ENCODE measurements around the gene YWHAQ.
"Not testable (repeated sequence)": the region's sequence is repeated elsewhere in the genome, so short reads cannot be mapped to it uniquely, and the experiment has no call there.

YWHAQ gene

DNA sequence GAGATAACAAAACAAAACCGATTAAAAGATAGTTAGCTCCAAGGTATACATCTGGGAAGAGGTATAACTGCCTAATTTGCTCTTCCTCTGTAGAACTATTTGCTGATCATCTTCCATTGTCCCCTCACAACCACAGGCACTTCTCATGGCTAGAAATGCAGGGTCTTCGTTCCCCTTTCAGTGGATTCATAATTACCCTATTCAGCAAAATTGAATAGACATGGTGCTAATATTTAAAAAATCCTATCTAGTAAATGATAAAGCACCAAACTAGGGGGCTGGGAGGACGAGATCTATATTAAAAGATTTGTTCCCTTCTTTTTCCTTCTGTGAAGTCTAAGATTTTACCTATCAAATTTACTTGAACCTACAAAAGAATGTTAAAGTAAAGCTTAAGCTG, 44.3 kb downstream of the YWHAQ start:
- DNase-seq (ENCODE audit: low read depth): no peak
- TF ChIP-seq, protein P1, sequence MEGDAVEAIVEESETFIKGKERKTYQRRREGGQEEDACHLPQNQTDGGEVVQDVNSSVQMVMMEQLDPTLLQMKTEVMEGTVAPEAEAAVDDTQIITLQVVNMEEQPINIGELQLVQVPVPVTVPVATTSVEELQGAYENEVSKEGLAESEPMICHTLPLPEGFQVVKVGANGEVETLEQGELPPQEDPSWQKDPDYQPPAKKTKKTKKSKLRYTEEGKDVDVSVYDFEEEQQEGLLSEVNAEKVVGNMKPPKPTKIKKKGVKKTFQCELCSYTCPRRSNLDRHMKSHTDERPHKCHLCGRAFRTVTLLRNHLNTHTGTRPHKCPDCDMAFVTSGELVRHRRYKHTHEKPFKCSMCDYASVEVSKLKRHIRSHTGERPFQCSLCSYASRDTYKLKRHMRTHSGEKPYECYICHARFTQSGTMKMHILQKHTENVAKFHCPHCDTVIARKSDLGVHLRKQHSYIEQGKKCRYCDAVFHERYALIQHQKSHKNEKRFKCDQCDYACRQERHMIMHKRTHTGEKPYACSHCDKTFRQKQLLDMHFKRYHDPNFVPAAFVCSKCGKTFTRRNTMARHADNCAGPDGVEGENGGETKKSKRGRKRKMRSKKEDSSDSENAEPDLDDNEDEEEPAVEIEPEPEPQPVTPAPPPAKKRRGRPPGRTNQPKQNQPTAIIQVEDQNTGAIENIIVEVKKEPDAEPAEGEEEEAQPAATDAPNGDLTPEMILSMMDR (IDR thresholded peaks at IDR 0.05; ENCODE audit: low read depth, low read length, missing control alignments): no peak
- no peak overlapping the region for H3K4me3 ChIP-seq (ENCODE audit: low read depth, low read length)
- in situ Hi-C loops (cut with HindIII; ENCODE audit: low sequenced_read_pairs): loop anchor here (5.0 kb wide), 1 partner anchor 94 kb away; no protein-coding TSS in a partner anchor

DNA sequence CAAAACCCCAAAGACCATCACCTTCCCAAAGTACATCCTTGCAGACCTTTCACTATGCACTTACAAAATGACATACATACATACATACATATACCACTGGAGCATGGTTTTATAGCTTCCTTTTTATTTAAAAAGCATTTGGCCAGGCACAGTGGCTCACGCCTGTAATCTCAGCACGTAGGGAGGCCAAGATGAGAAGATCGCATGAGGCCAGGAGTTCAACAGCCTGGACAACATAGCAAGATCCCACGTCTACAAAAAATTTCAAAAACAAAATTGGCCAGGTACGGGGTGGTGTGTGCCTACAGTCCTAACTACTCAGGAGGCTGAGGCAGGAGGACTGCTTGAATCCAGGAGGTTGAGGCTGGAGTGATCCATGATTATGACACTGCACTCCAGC, 45.3 kb downstream of the YWHAQ start:
- in situ Hi-C loops (cut with HindIII; ENCODE audit: low sequenced_read_pairs): loop anchor here (5.0 kb wide), 1 partner anchor 93 kb away; no protein-coding TSS in a partner anchor
- no peak for DNase-seq (ENCODE audit: low read depth)
- no peak overlapping the region for H3K4me3 ChIP-seq (ENCODE audit: low read depth, low read length)
- TF ChIP-seq, protein P1 (IDR thresholded peaks at IDR 0.05; ENCODE audit: low read depth, low read length, missing control alignments): no peak

DNA sequence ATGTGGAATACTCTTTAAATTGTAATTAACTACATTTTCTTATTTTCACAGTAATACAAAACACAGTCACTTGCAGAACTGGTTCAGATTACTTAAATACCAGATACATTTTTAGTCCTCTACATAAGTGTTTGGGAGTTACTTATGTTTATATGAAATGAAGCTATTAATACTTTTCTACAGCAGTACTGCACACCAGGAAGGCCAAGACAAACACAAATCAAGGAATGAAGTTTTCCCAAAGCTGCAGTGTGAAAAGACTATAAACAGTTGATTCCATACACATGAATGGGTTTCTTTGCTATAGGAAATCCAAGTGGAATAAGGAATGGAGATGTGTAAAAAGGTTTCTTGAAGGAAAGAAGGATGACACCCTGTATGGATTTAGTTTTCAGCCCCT, 45.9 kb downstream of the YWHAQ start:
- H3K4me3 ChIP-seq (ENCODE audit: low read depth, low read length); DNase-seq (ENCODE audit: low read depth): not testable (repeated sequence)
- in situ Hi-C loops (cut with HindIII; ENCODE audit: low sequenced_read_pairs): loop anchor here (5.0 kb wide), 1 partner anchor 93 kb away; no protein-coding TSS in a partner anchor

DNA sequence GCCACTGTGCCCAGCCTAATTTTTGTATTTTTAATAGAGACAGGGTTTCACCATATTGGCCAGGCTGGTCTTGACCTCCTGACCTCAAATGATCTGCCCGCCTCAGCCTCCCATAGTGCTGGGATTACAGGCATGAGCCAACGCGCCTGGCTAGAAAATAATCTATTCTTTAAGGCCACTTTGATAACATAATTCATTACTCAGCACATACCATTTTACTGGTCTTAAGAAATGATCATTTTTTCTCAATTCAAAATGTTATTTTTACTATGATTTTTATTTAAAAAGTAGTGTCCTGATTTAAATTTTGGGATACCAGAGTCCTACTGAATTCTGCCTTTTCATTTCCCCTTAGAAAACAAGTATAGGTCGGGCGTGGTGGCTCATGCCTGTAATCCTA, 48.2 kb downstream of the YWHAQ start:
- TF ChIP-seq, protein P1 (IDR thresholded peaks at IDR 0.05; ENCODE audit: low read depth, low read length, missing control alignments): no peak
- no peak overlapping the region for H3K4me3 ChIP-seq (ENCODE audit: low read depth, low read length)
- in situ Hi-C loops (cut with HindIII; ENCODE audit: low sequenced_read_pairs): no loop called here
- DNase-seq (ENCODE audit: low read depth): no peak

DNA sequence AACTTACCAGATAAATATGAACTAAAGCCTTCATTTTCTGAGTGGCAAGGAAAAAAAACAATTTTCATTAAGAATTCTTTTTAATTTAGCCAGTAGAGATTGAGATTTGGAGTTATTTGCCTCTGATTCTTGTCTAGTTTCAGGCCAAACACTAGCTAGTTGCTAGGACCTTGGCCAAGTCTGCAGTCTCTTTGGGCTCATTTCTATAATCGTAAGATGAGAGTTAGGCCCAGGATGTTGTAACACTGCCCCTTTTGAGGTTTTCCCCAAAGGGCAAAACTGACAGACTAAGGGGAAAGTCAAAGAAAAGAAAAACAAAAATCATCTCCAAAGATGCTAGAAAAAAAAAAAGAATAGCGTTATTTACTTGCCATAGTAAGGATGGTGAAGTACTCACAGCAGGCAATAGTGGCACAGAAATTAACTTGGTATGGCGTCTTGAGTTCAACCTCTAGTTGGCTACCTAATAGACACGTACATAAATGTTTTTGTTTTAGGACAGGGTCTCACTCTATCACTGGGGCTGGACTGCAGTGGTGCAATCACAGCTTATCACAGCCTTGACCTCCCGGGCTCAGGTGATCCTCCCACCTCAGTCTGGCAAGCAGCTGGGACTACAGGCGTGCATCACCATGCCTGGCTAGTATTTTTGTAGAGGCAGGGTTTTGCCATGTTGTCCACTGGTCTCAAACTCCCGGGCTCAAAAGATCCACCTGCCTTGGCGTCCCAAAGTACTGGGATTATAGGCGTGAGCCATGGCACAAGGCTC, 52.1 kb downstream of the YWHAQ start:
- DNase-seq (ENCODE audit: low read depth): no peak
- in situ Hi-C loops (cut with HindIII; ENCODE audit: low sequenced_read_pairs): no loop called here
- H3K4me3 ChIP-seq (ENCODE audit: low read depth, low read length): no peak overlapping the region
- TF ChIP-seq, protein P1 (IDR thresholded peaks at IDR 0.05; ENCODE audit: low read depth, low read length, missing control alignments): no peak

DNA sequence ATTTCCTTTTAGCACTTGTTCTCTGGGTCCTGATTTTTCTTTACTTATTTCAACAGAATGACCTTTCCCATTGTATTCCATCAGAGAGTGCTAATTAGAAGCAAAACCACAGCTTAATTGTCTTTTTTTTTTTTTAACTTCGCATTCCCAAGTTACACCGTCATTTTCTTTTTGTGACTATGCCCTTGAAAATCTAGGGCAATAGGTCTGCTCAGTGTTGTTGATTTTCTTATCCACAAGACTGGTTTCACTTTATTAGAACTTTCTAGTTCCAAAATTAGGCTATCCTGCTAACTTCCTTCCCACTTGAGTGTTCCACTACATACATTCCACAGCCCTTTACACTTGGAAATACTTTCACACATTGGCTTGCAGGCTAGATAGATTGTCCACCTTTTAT, 56.5 kb downstream of the YWHAQ start:
- TF ChIP-seq, protein P1 (IDR thresholded peaks at IDR 0.05; ENCODE audit: low read depth, low read length, missing control alignments): no peak
- H3K4me3 ChIP-seq (ENCODE audit: low read depth, low read length): no peak overlapping the region
- in situ Hi-C loops (cut with HindIII; ENCODE audit: low sequenced_read_pairs): loop anchor here (5.0 kb wide), 1 partner anchor 53 kb away; no protein-coding TSS in a partner anchor
- DNase-seq (ENCODE audit: low read depth): no peak

DNA sequence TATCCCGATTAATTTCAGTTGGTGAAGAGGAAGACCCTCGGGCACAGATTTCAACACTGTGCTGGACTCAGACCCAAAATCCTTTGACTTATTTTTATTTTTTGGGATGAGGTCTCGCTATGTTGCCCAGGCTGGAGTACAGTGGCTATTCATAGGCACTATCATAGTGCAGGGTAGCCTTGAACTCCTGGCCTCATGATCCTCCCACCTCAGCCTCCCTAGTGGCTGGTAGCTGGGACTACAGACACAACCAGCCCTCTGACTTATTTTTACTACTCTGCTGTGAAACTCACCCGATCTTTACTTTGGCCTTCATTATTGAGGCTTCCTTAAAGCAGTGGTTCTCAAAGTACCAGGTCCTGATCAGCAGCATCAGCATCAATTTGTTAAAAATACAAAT, 57.0 kb downstream of the YWHAQ start:
- in situ Hi-C loops (cut with HindIII; ENCODE audit: low sequenced_read_pairs): loop anchor here (5.0 kb wide), 1 partner anchor 53 kb away; no protein-coding TSS in a partner anchor
- TF ChIP-seq, protein P1 (IDR thresholded peaks at IDR 0.05; ENCODE audit: low read depth, low read length, missing control alignments): no peak
- H3K4me3 ChIP-seq (ENCODE audit: low read depth, low read length): no peak overlapping the region
- DNase-seq (ENCODE audit: low read depth): no peak
